Femur (tissue), 1 donor: ENCODE data around the gene H6PD.

ENCODE experiments used
- DNase-seq: peaks from one replicate; pipeline ENCODE4 v3.0.0-alpha.2; 2017

H6PD gene

GRCh38 chr1:9319789-9320519 is 85.4 kb downstream of the H6PD start:
- no peak for DNase-seq
